Activated CD8-positive, alpha-beta T cell treated with anti-CD3 and anti-CD28 coated beads, Interleukin-2, amount 10 ng/mL, durations not matched to agents 7 days and 5 days (primary cell): Measurements from ENCODE around the gene TRIM75. TPM values are rescaled to one million over a fixed set of nuclear protein-coding genes. Genes with fewer than 3 reads are reported as not detected.
"Not testable (repeated sequence)": the region's sequence is repeated elsewhere in the genome, so short reads cannot be mapped to it uniquely, and the experiment has no call there.

Experiments used
- ATAC-seq: fragments of 150-1000 bp; cut with Tn5 transposase; one replicate; pipeline ENCODE4 v1.10.0; 2021; ENCODE audit warnings: moderate library complexity
- CTCF ChIA-PET: fragments of 350-600 bp; sonication (Branson Sonifier 250); formaldehyde crosslinking; loops from one replicate; lab custom pipeline; 2021; ENCODE audit warnings: antibody characterized with exemption; lab: Charles Lee
- POLR2A ChIA-PET: fragments of 350-600 bp; sonication (Branson Sonifier 250); formaldehyde crosslinking; loops from one replicate; lab custom pipeline; 2021; ENCODE audit warnings: antibody characterized with exemption; lab: Charles Lee
- DNase-seq: peaks from one replicate; pipeline ENCODE4 v3.0.0-alpha.2; 2020
- H3K27ac Mint-ChIP-seq: one replicate; pipeline ENCODE4 v1.8.0; 2021; ENCODE audit warnings: mild to moderate bottlenecking, mixed read lengths
- H3K27me3 Mint-ChIP-seq: one replicate; pipeline ENCODE4 v1.8.0; 2021; ENCODE audit warnings: low read depth, mixed read lengths
- H3K36me3 Mint-ChIP-seq: one replicate; pipeline ENCODE4 v1.8.0; 2021; ENCODE audit warnings: low read depth, mixed read lengths
- H3K4me1 Mint-ChIP-seq: one replicate; pipeline ENCODE4 v1.8.0; 2021; ENCODE audit warnings: low read depth, mixed read lengths
- H3K4me3 Mint-ChIP-seq: one replicate; pipeline ENCODE4 v1.8.0; 2021; ENCODE audit warnings: mild to moderate bottlenecking, mixed read lengths
- H3K9me3 Mint-ChIP-seq: one replicate; pipeline ENCODE4 v1.8.0; 2022; ENCODE audit warnings: mixed read lengths; ENCODE audit not compliant: insufficient read depth
- total RNA-seq, 2 experiments: library from RNA; stranded (reverse); gene quantifications; one replicate each; pipeline ENCODE4 v1.2.3, GENCODE V29; 2021

Gene TRIM75
- total RNA-seq, 2 experiments from 2014 or later = not detected

- ChIA-PET POLR2A (no interaction called here), CTCF (no interaction called here)
- Mint-ChIP-seq H3K9me3 (no peaks in the 10 kb centered on the region), H3K27ac (no peak overlapping the region), H3K4me1 (no peaks in the 10 kb centered on the region), H3K27me3 (peaks cover 2% of the 10 kb centered on the region), H3K36me3 (no peaks in the 10 kb centered on the region), H3K4me3 (no peak overlapping the region)
- no peak for DNase-seq
- ATAC-seq = no peak
These were observed 25.8 kb upstream of the TRIM75 start for GRCh38 chr4:165027762-165028402.

GRCh38 chr4:165031436-165032211 is 22.0 kb upstream of the TRIM75 start, which contains the start of gene TRIM60:
Gene TRIM60 (plus strand): TSS chr4:165031999. CDS start chr4:165040073, 8,074 bp downstream.
- ATAC-seq (no peak), DNase-seq (no peak)
- Mint-ChIP-seq H3K36me3 (no peaks in the 10 kb centered on the region), H3K4me3 (no peak within 1 kb of the TSS), H3K27me3 (peaks cover 4% of the 10 kb centered on the region), H3K4me1 (no peaks in the 10 kb centered on the region), H3K27ac (no peak within 1 kb of the TSS), H3K9me3 (no peaks in the 10 kb centered on the region)
- ChIA-PET POLR2A (no interaction called here), CTCF (no interaction called here)

GRCh38 chr4:165048170-165048569 is 5.5 kb upstream of the TRIM75 start:
- Mint-ChIP-seq H3K4me3 (no peak overlapping the region), H3K4me1 (no peaks in the 10 kb centered on the region), H3K36me3 (no peaks in the 10 kb centered on the region), H3K27me3 (peaks cover 3% of the 10 kb centered on the region), H3K27ac (no peak overlapping the region), H3K9me3 (no peaks in the 10 kb centered on the region)
- DNase-seq (no peak), ATAC-seq (no peak)
- ChIA-PET CTCF (no interaction called here), POLR2A (no interaction called here)

- ChIA-PET POLR2A (no interaction called here), CTCF (no interaction called here)
- H3K4me3 Mint-ChIP-seq = no peak overlapping the region
- no peak overlapping the region for H3K27ac Mint-ChIP-seq
- H3K36me3 Mint-ChIP-seq = no peaks in the 10 kb centered on the region
- DNase-seq (no peak), ATAC-seq (no peak)
- no peaks in the 10 kb centered on the region for H3K4me1 Mint-ChIP-seq
- H3K27me3 Mint-ChIP-seq = no peaks in the 10 kb centered on the region
- no peaks in the 10 kb centered on the region for H3K9me3 Mint-ChIP-seq
These were observed 1.0 kb upstream of the TRIM75 start for GRCh38 chr4:165052627-165053026.

GRCh38 chr4:165055601-165056000 is 1.9 kb downstream of the TRIM75 start:
- H3K36me3 Mint-ChIP-seq = no peaks in the 10 kb centered on the region
- POLR2A ChIA-PET = no interaction called here
- no peaks in the 10 kb centered on the region for H3K9me3 Mint-ChIP-seq
- CTCF ChIA-PET = no interaction called here
- ATAC-seq = no peak
- H3K4me1 Mint-ChIP-seq = no peaks in the 10 kb centered on the region
- H3K27ac Mint-ChIP-seq = no peak overlapping the region
- DNase-seq = no peak
- H3K27me3 Mint-ChIP-seq = no peaks in the 10 kb centered on the region
- H3K4me3 Mint-ChIP-seq = no peak overlapping the region

GRCh38 chr4:165058666-165059065 is 5.0 kb downstream of the TRIM75 start:
- H3K9me3 Mint-ChIP-seq = no peaks in the 10 kb centered on the region
- H3K27me3 Mint-ChIP-seq = no peaks in the 10 kb centered on the region

GRCh38 chr4:165059386-165059785 is 5.7 kb downstream of the TRIM75 start:
- no peak for DNase-seq
- ATAC-seq = no peak
- ChIA-PET POLR2A (no interaction called here), CTCF (no interaction called here)
- no peaks in the 10 kb centered on the region for H3K9me3 Mint-ChIP-seq
- no peaks in the 10 kb centered on the region for H3K4me1 Mint-ChIP-seq
- H3K36me3 Mint-ChIP-seq = no peaks in the 10 kb centered on the region
- no peak overlapping the region for H3K4me3 Mint-ChIP-seq
- H3K27ac Mint-ChIP-seq = no peak overlapping the region
- H3K27me3 Mint-ChIP-seq = no peaks in the 10 kb centered on the region

More at GRCh38 chr4:165058666-165059065, 5.0 kb downstream of the TRIM75 start:
- Mint-ChIP-seq H3K4me3 (no peak overlapping the region), H3K4me1 (no peaks in the 10 kb centered on the region), H3K27ac (no peak overlapping the region), H3K36me3 (no peaks in the 10 kb centered on the region)
- CTCF ChIA-PET = no interaction called here
- POLR2A ChIA-PET = no interaction called here
- ATAC-seq = no peak
- no peak for DNase-seq

GRCh38 chr4:165060938-165061337 is 7.3 kb downstream of the TRIM75 start:
- H3K9me3 Mint-ChIP-seq = no peaks in the 10 kb centered on the region
- H3K36me3 Mint-ChIP-seq = no peaks in the 10 kb centered on the region
- ChIA-PET CTCF (interaction anchor here (0.7 kb wide), 1 partner anchor 15 kb away, joined by 3 read pairs; no protein-coding TSS in a partner anchor), POLR2A (no interaction called here)
- no peak overlapping the region for H3K27ac Mint-ChIP-seq
- DNase-seq (no peak), ATAC-seq (no peak)
- H3K4me3 Mint-ChIP-seq = no peak overlapping the region
- H3K4me1 Mint-ChIP-seq = no peaks in the 10 kb centered on the region
- H3K27me3 Mint-ChIP-seq = no peaks in the 10 kb centered on the region

- H3K27me3 Mint-ChIP-seq = no peaks in the 10 kb centered on the region
- DNase-seq (no peak), ATAC-seq (no peak)
- no peaks in the 10 kb centered on the region for H3K9me3 Mint-ChIP-seq
- ChIA-PET CTCF (no interaction called here), POLR2A (interaction anchor here (0.6 kb wide), 1 partner anchor 188 kb away, joined by 4 read pairs; no protein-coding TSS in a partner anchor)
- no peaks in the 10 kb centered on the region for H3K36me3 Mint-ChIP-seq
- H3K4me3 Mint-ChIP-seq = no peak overlapping the region
- H3K4me1 Mint-ChIP-seq = no peaks in the 10 kb centered on the region
- H3K27ac Mint-ChIP-seq = no peak overlapping the region
These were observed 16.9 kb downstream of the TRIM75 start for GRCh38 chr4:165070560-165070959.

GRCh38 chr4:165073346-165073745 is 19.7 kb downstream of the TRIM75 start:
- ATAC-seq, H3K36me3 Mint-ChIP-seq, H3K9me3 Mint-ChIP-seq, H3K4me1 Mint-ChIP-seq, H3K27me3 Mint-ChIP-seq, DNase-seq, H3K27ac Mint-ChIP-seq, H3K4me3 Mint-ChIP-seq, CTCF ChIA-PET, POLR2A ChIA-PET: not testable (repeated sequence)

- peaks cover 2% of the 10 kb centered on the region for H3K4me1 Mint-ChIP-seq
- H3K27ac Mint-ChIP-seq = no peak overlapping the region
- no peak overlapping the region for H3K4me3 Mint-ChIP-seq
- peaks cover 10% of the 10 kb centered on the region for H3K36me3 Mint-ChIP-seq
- DNase-seq = no peak
- CTCF ChIA-PET = no interaction called here
- no peak for ATAC-seq
- POLR2A ChIA-PET = no interaction called here
- H3K27me3 Mint-ChIP-seq = no peaks in the 10 kb centered on the region
- H3K9me3 Mint-ChIP-seq = no peaks in the 10 kb centered on the region
These were observed 23.4 kb downstream of the TRIM75 start for GRCh38 chr4:165077034-165077578.

GRCh38 chr4:165079476-165079875 is 25.8 kb downstream of the TRIM75 start:
- no peaks in the 10 kb centered on the region for H3K9me3 Mint-ChIP-seq
- H3K27ac Mint-ChIP-seq = no peak overlapping the region
- POLR2A ChIA-PET = no interaction called here
- CTCF ChIA-PET = no interaction called here
- H3K36me3 Mint-ChIP-seq = peaks cover 10% of the 10 kb centered on the region
- H3K4me1 Mint-ChIP-seq = peaks cover 2% of the 10 kb centered on the region
- no peaks in the 10 kb centered on the region for H3K27me3 Mint-ChIP-seq
- no peak overlapping the region for H3K4me3 Mint-ChIP-seq
- no peak for ATAC-seq
- DNase-seq = no peak
